Measurements from ENCODE around the gene PDCD5. TPM values are rescaled to one million over a fixed set of nuclear protein-coding genes. Genes with fewer than 3 reads are reported as not detected.

Gene PDCD5
- total RNA-seq, 1 donor from 2014 or later = 88.9 TPM

GRCh38 chr19:32622002-32622401 lies 41.0 kb downstream of the PDCD5 start:
- Mint-ChIP-seq H3K4me3 (no peak overlapping the region), H3K9me3 (no peaks in the 10 kb centered on the region), H3K27me3 (ENCODE audit: insufficient read depth, low read depth) (no peaks in the 10 kb centered on the region), H3K27ac (no peak overlapping the region), H3K36me3 (peaks cover 18% of the 10 kb centered on the region), H3K4me1 (no peaks in the 10 kb centered on the region)
- H3K27me3 ChIP-seq = no peaks in the 10 kb centered on the region
- H3K79me2 ChIP-seq (ENCODE audit: low read depth) = no peaks in the 10 kb centered on the region
- H3K4me2 ChIP-seq = no peak overlapping the region
- H4K20me1 ChIP-seq (ENCODE audit: low read depth) = no peaks in the 10 kb centered on the region
- H3K36me3 ChIP-seq = no peaks in the 10 kb centered on the region
- no peak for TF ChIP-seq CTCF (IDR thresholded peaks at IDR 0.05)
- TF ChIP-seq EZH2 (IDR thresholded peaks at IDR 0.05) = no peak
- no peak for TF ChIP-seq EZH2phosphoT487 (IDR thresholded peaks at IDR 0.05)
- H3F3A ChIP-seq (ENCODE audit: low read depth) = no peaks in the 10 kb centered on the region
- H3K27ac ChIP-seq = no peak overlapping the region
- H2AFZ ChIP-seq (replicated peaks) = no peak overlapping the region
- H3K4me1 ChIP-seq = no peaks in the 10 kb centered on the region
- no peaks in the 10 kb centered on the region for H3K9me3 ChIP-seq (ENCODE audit: low read depth)
- H3K4me3 ChIP-seq = no peak overlapping the region
- no peak overlapping the region for H3K9ac ChIP-seq
- no peak for DNase-seq (ENCODE audit: low spot score)

GRCh38 chr19:32624410-32624809 lies 43.4 kb downstream of the PDCD5 start:
- Histone ChIP-seq H4K20me1 (ENCODE audit: low read depth) (no peaks in the 10 kb centered on the region), H3K4me3 (no peak overlapping the region), H2AFZ (replicated peaks) (no peak overlapping the region), H3K79me2 (ENCODE audit: low read depth) (no peaks in the 10 kb centered on the region), H3K9me3 (ENCODE audit: low read depth) (no peaks in the 10 kb centered on the region), H3K4me1 (no peaks in the 10 kb centered on the region), H3K9ac (no peak overlapping the region), H3K36me3 (no peaks in the 10 kb centered on the region), H3K27me3 (no peaks in the 10 kb centered on the region), H3K4me2 (no peak overlapping the region), H3K27ac (no peak overlapping the region), H3F3A (ENCODE audit: low read depth) (no peaks in the 10 kb centered on the region)
- no peak for DNase-seq (ENCODE audit: low spot score)
- Mint-ChIP-seq H3K27me3 (ENCODE audit: insufficient read depth, low read depth) (no peaks in the 10 kb centered on the region), H3K4me1 (no peaks in the 10 kb centered on the region), H3K4me3 (no peak overlapping the region), H3K9me3 (no peaks in the 10 kb centered on the region), H3K36me3 (peaks cover 15% of the 10 kb centered on the region), H3K27ac (no peak overlapping the region)
- TF ChIP-seq EZH2phosphoT487 (IDR thresholded peaks at IDR 0.05) (no peak), EZH2 (IDR thresholded peaks at IDR 0.05) (no peak), CTCF (IDR thresholded peaks at IDR 0.05) (no peak)

- no peaks in the 10 kb centered on the region for H4K20me1 ChIP-seq (ENCODE audit: low read depth)
- no peak overlapping the region for H3K4me3 ChIP-seq
- no peak for DNase-seq (ENCODE audit: low spot score)
- no peaks in the 10 kb centered on the region for H3K27me3 Mint-ChIP-seq (ENCODE audit: insufficient read depth, low read depth)
- TF ChIP-seq EZH2phosphoT487 (IDR thresholded peaks at IDR 0.05) = no peak
- TF ChIP-seq CTCF (IDR thresholded peaks at IDR 0.05) = no peak
- TF ChIP-seq EZH2 (IDR thresholded peaks at IDR 0.05) = no peak
- H3K27ac Mint-ChIP-seq = no peak overlapping the region
- no peaks in the 10 kb centered on the region for H3K27me3 ChIP-seq
- no peak overlapping the region for H3K27ac ChIP-seq
- no peaks in the 10 kb centered on the region for H3K36me3 ChIP-seq
- no peaks in the 10 kb centered on the region for H3K79me2 ChIP-seq (ENCODE audit: low read depth)
- H3K4me2 ChIP-seq = no peak overlapping the region
- H3K36me3 Mint-ChIP-seq = peaks cover 11% of the 10 kb centered on the region
- H2AFZ ChIP-seq (replicated peaks) = no peak overlapping the region
- H3F3A ChIP-seq (ENCODE audit: low read depth) = no peaks in the 10 kb centered on the region
- no peak overlapping the region for H3K9ac ChIP-seq
- no peaks in the 10 kb centered on the region for H3K9me3 Mint-ChIP-seq
- H3K4me1 ChIP-seq = no peaks in the 10 kb centered on the region
- H3K9me3 ChIP-seq (ENCODE audit: low read depth) = no peaks in the 10 kb centered on the region
- no peaks in the 10 kb centered on the region for H3K4me1 Mint-ChIP-seq
- H3K4me3 Mint-ChIP-seq = no peak overlapping the region
Observed at GRCh38 chr19:32626969-32627368, 46.0 kb downstream of the PDCD5 start.

Measured in neural progenitor cell (in vitro differentiated cells).